PC-9 (cell line): ENCODE results near the gene TBC1D28.
"Not testable (repeated sequence)": the region's sequence is repeated elsewhere in the genome, so short reads cannot be mapped to it uniquely, and the experiment has no call there.

Experiments used
- CTCF ChIP-seq: fragments of 200-600 bp; sonication (generic); conservative IDR thresholded peaks from 2 replicates; pipeline ENCODE4 v1.6.1; 2017; ENCODE audit warnings: mixed run types, antibody characterized with exemption, mild to moderate bottlenecking, moderate library complexity
- EZH2 ChIP-seq: fragments of 200-600 bp; sonication (generic); IDR thresholded peaks from 2 replicates; pipeline ENCODE4 v1.8.0; 2017; ENCODE audit warnings: antibody characterized with exemption, low read depth

- TF ChIP-seq CTCF, EZH2: not testable (repeated sequence)
Measured at GRCh38 chr17:18682668-18683067, 38.5 kb upstream of the TBC1D28 start.
